Erythroblast (primary cell): ENCODE results near the gene ZNF207.
"Not testable (repeated sequence)": the region's sequence is repeated elsewhere in the genome, so short reads cannot be mapped to it uniquely, and the experiment has no call there.

ENCODE experiments used
- DNase-seq, 2 experiments: peaks; one replicate each; lab custom pipeline; 2025; lab: John Stamatoyannopoulos, UW
- GATA1 ChIP-seq: IDR thresholded peaks from 2 replicates; pipeline ENCODE4 v1.6.1; 2011; ENCODE audit warnings: low read depth, mild to moderate bottlenecking, control low read depth, low read length, moderate library complexity
- POLR2A ChIP-seq: IDR thresholded peaks from 2 replicates; pipeline ENCODE4 v1.6.1; 2011; ENCODE audit warnings: mild to moderate bottlenecking, low read length

ZNF207 gene

DNA sequence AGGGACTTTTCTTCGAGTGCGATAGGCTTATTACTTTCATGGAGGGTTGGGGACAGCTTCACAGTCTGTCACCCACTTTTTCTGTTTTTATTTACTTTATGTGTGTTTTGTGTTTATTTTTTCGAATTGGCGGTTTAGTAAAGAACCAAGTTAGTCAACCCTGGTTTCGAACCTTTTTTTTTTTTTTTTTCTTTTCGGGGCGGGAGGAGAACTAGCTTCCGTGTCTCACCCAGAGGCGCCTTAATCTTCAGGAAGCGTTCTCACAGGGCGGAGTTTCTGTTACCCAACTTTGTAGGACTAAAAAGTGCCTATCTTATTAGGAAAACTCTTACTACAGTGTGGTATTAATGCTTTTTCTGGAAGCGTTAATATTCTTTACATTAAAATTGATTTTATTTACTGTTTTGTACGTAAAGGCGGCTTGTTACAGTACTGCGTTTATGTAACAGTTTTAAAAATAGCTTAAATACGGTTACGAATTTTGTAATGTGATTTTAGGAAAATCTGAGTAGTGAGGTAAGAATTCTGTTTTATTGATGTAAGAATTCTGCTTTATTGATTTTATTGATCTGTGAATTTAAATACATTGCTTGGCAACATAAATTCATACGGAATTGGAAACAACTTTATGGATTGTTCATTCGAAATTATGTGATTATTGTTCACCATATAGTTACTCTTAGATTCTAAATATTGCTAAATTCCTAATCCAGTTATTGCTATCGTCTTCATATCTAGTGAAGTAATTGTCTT, 885 bp downstream of the ZNF207 start:
- DNase-seq: peak; percentile 85 to 86
- TF ChIP-seq POLR2A: no peak
- TF ChIP-seq GATA1: no peak

DNA sequence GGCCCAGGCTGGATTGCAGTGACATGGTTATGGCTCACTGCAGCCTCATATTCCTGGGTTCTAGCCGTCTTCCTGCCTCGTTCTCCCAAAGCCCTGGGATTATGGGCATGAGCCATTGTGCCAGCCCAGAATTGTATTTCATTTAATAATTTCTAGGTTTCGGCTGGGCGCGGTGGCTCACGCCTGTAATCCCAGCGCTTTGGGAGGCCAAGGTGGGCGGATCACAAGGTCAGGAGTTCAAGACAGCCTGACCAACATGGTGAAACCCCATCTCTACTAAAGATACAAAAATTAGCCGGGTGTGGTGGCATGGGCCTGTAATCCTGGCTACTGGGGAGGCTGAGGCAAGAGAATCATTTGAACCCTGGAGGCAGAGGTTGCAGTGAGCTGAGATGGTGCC, 2.8 kb downstream of the ZNF207 start:
- DNase-seq: not testable (repeated sequence)

GRCh38 chr17:32355649-32356377, 5.9 kb downstream of the ZNF207 start:
- no peak for DNase-seq
- TF ChIP-seq POLR2A (no peak), GATA1 (no peak)

DNA sequence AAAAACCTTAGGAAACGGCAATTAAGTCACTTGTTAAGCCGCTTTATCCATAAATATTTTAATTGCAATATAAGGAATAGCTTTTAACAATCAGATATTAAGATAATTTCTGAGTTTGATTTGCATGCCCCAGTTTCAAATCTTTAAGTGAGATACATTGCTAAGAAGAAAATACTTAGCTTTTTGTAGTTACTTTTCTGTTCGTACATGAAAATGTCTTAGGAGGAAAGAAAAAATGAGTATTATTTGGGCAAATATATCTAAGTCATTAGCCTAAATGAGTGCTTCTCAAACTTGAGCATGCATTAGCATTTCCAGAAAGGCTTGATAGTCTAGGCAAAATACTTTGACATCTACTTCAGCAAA, 6.4 kb downstream of the ZNF207 start:
- no peak for DNase-seq
- TF ChIP-seq GATA1 (no peak), POLR2A (no peak)

DNA sequence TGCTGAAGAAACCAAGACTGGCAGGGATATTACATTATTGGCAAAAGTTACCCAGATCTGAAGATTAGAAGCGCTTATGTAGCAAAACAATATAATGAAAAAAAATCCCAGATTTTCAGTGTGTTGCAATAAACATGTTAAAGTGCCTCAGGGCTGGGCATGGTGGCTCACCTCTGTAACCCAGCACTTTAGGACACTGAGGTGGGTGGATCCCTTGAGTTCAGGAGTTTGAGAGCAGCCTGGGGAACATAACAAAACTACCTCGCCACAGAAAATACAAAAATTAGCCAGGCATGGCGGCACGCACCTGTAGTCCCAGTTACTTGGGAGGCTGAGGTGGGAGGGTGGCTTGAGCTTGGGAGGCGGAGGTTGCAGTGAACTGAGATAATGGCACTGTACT, 6.8 kb downstream of the ZNF207 start:
- DNase-seq: no peak
- TF ChIP-seq POLR2A (no peak), GATA1 (no peak)

GRCh38 chr17:32357615-32358014, 7.7 kb downstream of the ZNF207 start:
- DNase-seq: no peak
- no peak for TF ChIP-seq GATA1
- TF ChIP-seq POLR2A: no peak

GRCh38 chr17:32361270-32361669, 11.3 kb downstream of the ZNF207 start:
- TF ChIP-seq POLR2A (no peak), GATA1 (no peak)
- no peak for DNase-seq

- DNase-seq: no peak
These were observed 20.5 kb downstream of the ZNF207 start for GRCh38 chr17:32370426-32370825.

DNA sequence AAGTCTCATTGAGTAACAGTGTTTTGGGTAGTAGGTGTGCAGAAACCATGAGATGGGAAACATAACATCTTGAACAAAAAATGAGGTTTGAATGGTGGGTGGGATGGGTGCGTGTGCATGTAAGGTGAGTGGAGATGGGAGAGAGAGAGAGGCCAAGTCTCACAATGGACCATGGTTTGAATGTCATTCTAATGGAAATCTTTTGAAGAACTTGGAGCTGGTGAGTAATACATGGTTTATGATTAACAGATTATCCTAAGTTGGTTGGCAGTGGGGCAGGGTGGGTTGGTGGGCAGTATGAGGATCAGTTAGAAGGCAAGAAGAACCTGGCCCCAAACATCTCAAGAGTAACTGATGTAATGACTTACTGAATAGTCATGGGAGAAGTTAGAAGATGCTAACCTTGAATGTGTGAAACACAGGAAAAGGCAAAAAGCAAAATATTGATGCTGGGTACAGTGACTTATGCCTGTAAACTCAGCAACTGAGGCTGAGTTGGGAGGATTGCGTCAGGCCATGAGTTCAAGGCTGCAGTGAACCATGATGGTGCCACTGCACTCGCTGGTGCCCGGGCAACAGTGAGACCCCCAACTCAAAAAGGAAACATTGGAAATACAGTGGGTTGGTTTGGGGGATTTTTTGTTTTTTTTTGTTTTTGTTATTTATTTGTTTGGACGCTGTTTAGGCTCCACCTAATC, 32.7 kb downstream of the ZNF207 start:
- no peak for DNase-seq
- TF ChIP-seq GATA1: no peak
- TF ChIP-seq POLR2A: no peak

More at GRCh38 chr17:32370426-32370825, 20.5 kb downstream of the ZNF207 start:
- no peak for TF ChIP-seq POLR2A
- TF ChIP-seq GATA1: no peak

- DNase-seq: no peak
- TF ChIP-seq GATA1: no peak
- TF ChIP-seq POLR2A: peak; percentile 14
These were observed 34.0 kb downstream of the ZNF207 start for GRCh38 chr17:32383926-32384434.

- no peak for DNase-seq
- TF ChIP-seq POLR2A: no peak
- no peak for TF ChIP-seq GATA1
These were observed 35.2 kb downstream of the ZNF207 start for GRCh38 chr17:32385121-32385520.

GRCh38 chr17:32385971-32386370, 36.0 kb downstream of the ZNF207 start:
- TF ChIP-seq POLR2A (no peak), GATA1 (no peak)
- no peak for DNase-seq

DNA sequence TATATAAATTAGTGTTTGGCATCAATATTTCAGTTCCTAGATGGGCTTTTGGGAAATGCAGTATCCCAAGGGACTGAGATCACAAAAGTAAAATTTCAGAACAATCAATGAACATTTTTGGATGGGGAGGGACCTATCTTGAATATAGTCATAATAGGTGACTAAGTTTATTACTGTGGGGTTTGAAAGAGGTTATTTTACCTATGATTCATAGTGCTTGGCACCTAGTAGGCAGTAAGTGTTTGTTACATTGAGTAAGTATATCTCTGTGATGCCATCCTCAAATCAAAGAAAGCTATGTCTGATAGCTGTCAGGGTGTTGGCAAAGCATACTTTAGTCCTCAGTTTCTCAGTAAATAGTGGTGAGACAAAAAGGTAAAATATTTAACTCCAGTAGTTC, 36.9 kb downstream of the ZNF207 start:
- no peak for DNase-seq
- TF ChIP-seq POLR2A (no peak), GATA1 (no peak)

- not testable (repeated sequence) for DNase-seq
These were observed 38.2 kb downstream of the ZNF207 start for GRCh38 chr17:32388128-32388527.
